GM19025 (cell line): Measurements from ENCODE around the gene NUSAP1.
"Not testable (repeated sequence)": the region's sequence is repeated elsewhere in the genome, so short reads cannot be mapped to it uniquely, and the experiment has no call there.

ENCODE experiments used
- ATAC-seq: cut with Tn5 transposase; IDR thresholded peaks from one replicate; pipeline ENCODE4 v1.9.1; 2021; ENCODE audit warnings: mild to moderate bottlenecking, low read depth, moderate library complexity; ENCODE audit not compliant: unreplicated experiment

NUSAP1 gene

GRCh38 chr15:41332194-41333025, at the start of gene NUSAP1, which contains the start of gene OIP5:
NUSAP1 (plus strand) TSS chr15:41332881; CDS start chr15:41332958, 77 bp downstream.
OIP5 (minus strand) TSS chr15:41332591; CDS start chr15:41332561, 30 bp downstream.
- peak; percentile 86 for ATAC-seq

DNA sequence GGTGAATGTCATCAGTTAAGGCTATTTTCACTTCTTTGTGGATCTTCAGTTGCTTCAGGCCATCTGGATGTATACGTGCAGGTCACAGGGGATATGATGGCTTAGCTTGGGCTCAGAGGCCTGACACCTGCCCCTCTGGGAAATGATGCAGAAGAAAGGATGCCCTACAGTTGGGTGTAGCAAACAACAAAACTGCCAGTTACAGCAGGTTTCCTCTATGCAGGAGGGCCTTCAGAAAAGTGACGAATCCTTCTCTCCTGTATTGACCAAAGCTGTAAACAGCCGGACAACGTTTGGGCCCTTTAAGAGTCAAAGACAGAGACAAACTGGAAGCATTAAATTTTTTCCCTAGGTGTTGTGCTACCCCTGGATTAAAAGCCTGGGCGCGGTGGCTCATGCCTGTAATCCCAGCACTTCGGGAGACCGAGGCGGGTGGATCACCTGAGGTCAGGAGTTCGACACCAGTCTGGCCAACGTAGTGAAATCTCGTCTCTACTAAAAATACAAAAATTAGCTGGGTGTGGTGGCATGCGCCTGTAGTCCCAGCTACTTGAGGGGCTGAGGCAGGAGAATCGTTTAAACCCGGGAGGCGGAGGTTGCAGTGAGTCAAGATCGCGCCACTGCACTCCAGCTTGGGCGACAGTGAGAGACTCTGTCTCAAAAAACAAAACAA, 49.6 kb upstream of the NUSAP1 start:
- not testable (repeated sequence) for ATAC-seq

DNA sequence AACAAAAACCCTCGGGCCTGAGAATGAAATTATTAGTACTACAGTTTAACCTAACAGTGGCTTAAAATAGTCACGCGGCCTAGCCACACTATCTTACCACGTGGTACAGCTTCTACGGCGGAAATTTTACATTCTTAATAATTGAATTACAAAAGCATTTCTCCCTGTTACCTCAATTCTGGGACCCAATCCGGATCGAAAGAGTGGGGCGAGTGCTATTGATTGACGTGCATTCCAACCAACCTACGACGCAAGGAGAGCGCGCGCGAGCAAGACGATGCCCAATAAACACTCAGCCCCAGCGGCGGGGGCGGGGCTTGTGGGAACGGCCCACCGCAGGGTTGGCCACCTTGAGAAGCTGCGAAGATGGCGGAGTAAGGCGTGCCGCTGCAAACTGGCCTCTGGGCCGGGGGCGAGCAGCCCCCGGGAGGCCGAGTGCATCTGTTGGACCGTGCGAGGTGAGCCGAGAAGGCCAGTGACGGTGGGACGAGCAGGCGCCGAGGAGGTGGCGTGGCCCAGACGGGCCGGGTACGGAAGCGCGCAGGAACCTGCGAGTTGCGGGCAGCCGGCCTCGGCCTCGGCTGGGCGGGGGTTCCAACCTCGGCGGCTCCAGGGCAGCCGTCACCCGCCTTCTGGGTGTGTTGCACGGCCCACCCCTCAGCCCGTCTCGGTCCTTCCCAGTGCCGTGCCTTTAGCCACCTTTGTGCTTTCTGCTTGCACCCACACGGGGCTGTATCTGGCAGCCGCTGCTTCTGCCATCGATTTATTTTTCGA, 48.8 kb upstream of the NUSAP1 start:
- ATAC-seq, result peak; percentile 95

GRCh38 chr15:41284427-41285177, 48.1 kb upstream of the NUSAP1 start:
- no peak for ATAC-seq

DNA sequence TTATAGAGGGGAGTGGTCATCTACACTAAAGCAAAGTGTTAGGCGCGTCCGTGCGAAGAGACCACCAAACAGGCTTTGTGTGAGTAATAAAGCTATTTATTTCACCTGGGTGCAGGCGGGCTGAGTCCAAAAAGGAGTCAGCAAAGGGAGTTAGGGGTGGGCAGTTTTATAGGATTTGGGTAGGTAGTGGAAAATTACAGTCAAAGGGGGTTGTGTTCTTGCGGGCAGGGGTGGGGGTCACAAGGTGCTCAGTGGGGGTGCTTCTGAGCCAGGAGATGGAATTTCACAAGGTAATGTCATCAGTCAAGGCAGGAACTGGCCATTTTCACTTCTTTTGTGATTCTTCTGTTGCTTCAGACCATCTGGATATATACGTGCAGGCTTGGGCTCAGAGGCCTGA, 47.4 kb upstream of the NUSAP1 start:
- no peak for ATAC-seq

DNA sequence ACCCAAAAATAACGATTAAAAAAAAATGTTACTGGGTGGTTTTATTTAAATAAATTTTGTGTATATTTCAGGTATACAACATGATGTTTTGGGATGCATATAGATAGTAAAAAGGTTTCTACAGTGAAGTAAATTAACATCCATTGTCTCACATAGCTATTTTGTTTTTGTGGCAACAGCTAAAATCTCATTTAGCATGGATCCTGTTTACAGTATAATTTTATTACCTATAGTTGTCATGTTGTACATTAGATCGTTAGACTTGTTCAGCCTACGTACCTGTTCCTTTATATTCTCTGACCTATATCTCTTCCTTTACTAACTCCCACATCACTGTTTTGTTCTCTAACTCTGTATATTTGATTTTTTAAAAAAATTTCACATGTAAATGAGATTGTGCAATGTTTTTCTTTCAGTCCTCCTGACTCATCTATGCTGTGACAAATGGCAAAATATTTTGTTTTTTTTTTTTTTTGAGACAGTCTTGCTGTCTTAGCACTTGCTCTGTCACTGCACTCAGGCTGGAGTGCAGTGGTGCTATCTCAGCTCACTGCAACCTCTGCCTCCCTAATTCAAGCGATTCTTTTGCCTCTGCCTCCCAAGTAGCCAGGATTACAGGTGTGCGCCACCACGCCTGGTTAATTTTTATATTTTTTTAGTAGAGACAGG, 45.9 kb upstream of the NUSAP1 start:
- no peak for ATAC-seq

- ATAC-seq, result no peak
Measured at GRCh38 chr15:41288464-41288863, 44.2 kb upstream of the NUSAP1 start.

- no peak for ATAC-seq
Measured at GRCh38 chr15:41289953-41290352, 42.7 kb upstream of the NUSAP1 start.

DNA sequence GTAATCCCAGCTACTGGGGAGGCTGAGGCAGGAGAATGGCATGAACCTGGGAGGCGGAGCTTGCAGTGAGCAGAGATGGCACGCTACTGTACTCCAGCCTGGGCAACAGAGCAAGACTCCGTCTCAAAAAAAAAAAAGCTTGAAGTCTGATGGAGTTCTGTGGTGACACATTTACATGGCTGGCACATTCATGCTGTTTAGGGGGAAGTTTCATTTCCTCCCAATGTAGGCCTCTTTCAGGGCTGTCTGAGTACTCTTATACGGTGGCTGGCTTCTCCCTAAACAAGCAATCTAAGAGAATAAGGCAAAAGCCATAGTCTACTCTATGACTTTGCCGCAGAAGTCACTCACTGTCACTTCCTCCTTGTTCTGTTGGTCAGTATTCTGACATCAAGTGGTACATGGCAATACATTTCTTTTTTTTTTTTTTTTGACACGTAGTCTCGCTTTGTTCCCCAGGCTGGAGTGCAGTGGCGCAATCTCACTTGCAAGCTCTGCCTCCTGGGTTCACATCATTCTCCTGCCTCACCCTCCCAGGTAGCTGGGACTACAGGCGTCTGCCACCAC, 41.5 kb upstream of the NUSAP1 start:
- ATAC-seq, result peak; percentile 76

DNA sequence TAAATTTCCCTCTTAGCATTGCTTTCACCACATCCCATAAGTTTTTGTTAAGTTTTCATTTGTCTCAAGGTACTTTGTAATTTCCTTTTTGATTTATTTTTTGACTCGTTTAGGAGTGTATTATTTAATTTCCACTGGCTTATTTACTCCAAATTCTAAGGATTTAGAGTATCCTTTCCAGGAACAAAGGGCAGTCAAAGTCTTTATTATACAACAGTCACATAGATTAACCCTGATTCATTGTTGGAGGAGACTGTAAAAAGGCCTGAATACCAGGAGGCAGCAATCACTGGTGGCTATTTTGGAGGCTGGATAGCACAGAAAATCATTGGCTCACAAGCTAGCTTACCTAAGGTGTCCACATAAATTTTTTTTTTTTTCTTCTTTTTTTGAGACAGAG, 40.2 kb upstream of the NUSAP1 start:
- ATAC-seq, result no peak

DNA sequence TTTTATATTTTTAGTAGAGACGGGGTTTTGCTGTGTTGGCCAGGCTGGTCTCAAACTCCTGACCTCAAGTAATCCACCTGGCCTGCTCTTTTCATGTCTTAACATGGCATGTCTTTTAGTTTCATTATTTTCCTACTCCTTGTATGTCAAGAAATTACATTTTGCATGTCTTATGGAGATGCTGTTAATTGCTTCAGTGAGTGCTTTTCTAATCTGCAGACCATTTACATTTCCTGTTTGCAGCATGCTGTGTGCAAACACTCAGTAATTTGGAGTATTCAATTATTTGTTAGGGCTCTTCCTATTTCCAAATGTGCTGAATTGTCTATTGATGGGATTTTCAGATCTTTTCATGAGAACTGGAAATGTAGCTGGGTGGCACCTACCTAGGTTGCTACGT, 31.5 kb upstream of the NUSAP1 start:
- ATAC-seq, result not testable (repeated sequence)

- ATAC-seq, result no peak
Measured at GRCh38 chr15:41301587-41301986, 31.1 kb upstream of the NUSAP1 start.

DNA sequence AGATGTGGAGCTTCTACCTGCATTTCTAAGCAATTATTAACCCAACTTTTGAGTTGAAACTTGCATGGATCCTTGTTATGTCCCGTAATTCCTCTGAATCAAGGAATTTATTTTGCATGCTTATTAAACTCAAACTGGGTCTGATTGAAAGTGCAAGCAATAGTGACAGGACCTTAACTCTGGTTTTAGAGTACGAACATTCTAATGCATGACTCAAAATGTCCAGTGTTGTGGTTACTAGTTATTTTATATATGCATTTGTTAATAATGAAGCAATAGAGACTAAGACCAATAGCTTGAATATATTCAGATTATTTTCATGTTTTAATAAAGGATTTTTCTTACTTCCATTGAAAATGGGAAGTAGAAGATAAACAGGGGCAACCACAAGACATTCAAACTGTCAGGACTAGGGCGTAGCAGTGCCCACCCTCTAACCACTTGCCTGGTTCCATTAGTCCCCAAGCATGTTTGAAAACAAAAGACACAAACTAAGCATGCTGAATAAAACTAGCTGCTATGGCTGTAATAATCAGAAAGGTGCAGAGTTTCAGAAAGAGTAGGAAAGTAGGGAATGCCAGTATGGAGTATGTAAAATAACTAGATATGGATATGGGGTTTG, 28.4 kb upstream of the NUSAP1 start:
- no peak for ATAC-seq

GRCh38 chr15:41307679-41308078, 25.0 kb upstream of the NUSAP1 start:
- ATAC-seq, result no peak

GRCh38 chr15:41309226-41309905, 23.3 kb upstream of the NUSAP1 start:
- no peak for ATAC-seq

DNA sequence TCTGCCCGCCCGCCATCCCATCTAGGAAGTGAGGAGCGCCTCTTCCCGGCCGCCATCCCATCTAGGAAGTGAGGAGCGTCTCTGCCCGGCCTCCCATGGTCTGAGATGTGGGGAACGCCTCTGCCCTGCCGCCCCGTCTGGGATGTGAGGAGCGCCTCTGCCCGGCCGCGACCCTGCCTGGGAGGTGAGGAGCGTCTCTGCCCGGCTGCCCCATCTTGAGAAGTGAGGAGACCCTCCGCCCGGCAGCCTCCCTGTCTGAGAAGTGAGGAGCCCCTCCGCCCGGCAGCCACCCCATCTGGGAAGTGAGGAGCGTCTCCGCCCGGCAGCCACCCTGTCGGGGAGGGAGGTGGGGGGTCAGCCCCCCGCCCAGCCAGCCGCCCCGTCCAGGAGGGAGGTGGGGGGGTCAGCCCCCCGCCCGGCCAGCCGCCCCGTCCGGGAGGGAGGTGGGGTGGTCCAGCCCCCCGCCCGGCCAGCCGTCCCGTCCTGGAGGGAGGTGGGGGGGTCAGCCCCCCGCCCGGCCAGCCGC, 11.8 kb upstream of the NUSAP1 start:
- ATAC-seq, result not testable (repeated sequence)

DNA sequence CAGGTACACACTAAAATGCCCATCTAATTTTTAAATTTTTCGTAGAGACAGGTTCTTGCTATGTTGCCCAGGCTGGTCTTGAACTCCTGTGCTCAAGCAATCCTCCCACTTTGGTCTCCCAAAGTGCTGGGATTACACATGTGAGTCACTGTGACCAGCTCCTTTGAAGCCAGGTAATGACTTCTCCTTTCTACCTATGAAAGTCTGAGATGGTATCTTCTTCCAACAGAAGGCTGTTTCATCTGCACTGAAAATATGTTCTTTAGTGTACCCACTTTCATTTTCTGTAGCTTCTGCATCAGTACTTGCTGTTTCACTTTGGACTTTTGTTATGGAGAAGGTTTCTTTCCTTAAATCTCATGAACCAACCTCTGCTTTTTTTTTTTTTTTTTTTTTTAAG, 9.1 kb upstream of the NUSAP1 start:
- ATAC-seq, result peak; percentile 64

- ATAC-seq, result no peak
Measured at GRCh38 chr15:41331281-41331680, 1.4 kb upstream of the NUSAP1 start.
